Neural cell (in vitro differentiated cells): Measurements from ENCODE around the gene VSNL1. TPM values are rescaled to one million over a fixed set of nuclear protein-coding genes. Genes with fewer than 3 reads are reported as not detected.

Experiments
- H2AFZ ChIP-seq: fragments of 200-600, 300-800 bp; sonication (generic), shearing (Covaris generic); 2 replicates; pipeline ENCODE4 v1.6.0; 2014; ENCODE audit warnings: low read depth, mild to moderate bottlenecking, antibody characterized with exemption, low read length, moderate library complexity
- H3F3A ChIP-seq: fragments of 200-600 bp; shearing (Covaris generic); 2 replicates; pipeline ENCODE4 v1.6.1; 2016; ENCODE audit warnings: mild to moderate bottlenecking, moderate library complexity, mixed read lengths, antibody characterized with exemption, low read length; ENCODE audit not compliant: insufficient read depth, poor library complexity, severe bottlenecking
- H3K27ac ChIP-seq: fragments of 200-600, 300-800 bp; sonication (generic), shearing (Covaris generic); 2 replicates; pipeline ENCODE4 v1.5.1; 2014; ENCODE audit warnings: mild to moderate bottlenecking, low read length, moderate library complexity
- H3K27me3 ChIP-seq: fragments of 300-800, 200-600 bp; sonication (generic), shearing (Covaris generic); 2 replicates; pipeline ENCODE4 v1.6.0; 2014; ENCODE audit warnings: mild to moderate bottlenecking, low read depth, low read length, moderate library complexity; ENCODE audit not compliant: insufficient read depth
- H3K36me3 ChIP-seq: fragments of 300-800, 200-600 bp; sonication (generic), shearing (Covaris generic); 2 replicates; pipeline ENCODE4 v1.5.1; 2014; ENCODE audit warnings: mild to moderate bottlenecking, antibody characterized with exemption, low read length, moderate library complexity; ENCODE audit not compliant: insufficient read depth
- H3K4me2 ChIP-seq: fragments of 300-800, 200-600 bp; sonication (generic), shearing (Covaris generic); 2 replicates; pipeline ENCODE4 v1.6.0; 2014; ENCODE audit warnings: mild to moderate bottlenecking, low read length
- H3K4me3 ChIP-seq: fragments of 300-800, 200-600 bp; sonication (generic), shearing (Covaris generic); 2 replicates; pipeline ENCODE4 v1.5.1; 2014; ENCODE audit warnings: mild to moderate bottlenecking, low read length, moderate library complexity
- H3K79me2 ChIP-seq: fragments of 200-600 bp; shearing (Covaris generic); replicated peaks from 2 replicates; pipeline ENCODE4 v1.6.0; 2014; ENCODE audit warnings: mild to moderate bottlenecking, low read length, moderate library complexity; ENCODE audit not compliant: insufficient read depth
- H3K9ac ChIP-seq: fragments of 300-800, 200-600 bp; sonication (generic), shearing (Covaris generic); 2 replicates; pipeline ENCODE4 v1.6.1; 2016; ENCODE audit warnings: mild to moderate bottlenecking, low read length, mixed read lengths
- H3K9me2 ChIP-seq: fragments of 200-600 bp; shearing (Covaris generic); 2 replicates; pipeline ENCODE4 v1.6.1; 2016; ENCODE audit warnings: mild to moderate bottlenecking, low read length, mixed read lengths; ENCODE audit not compliant: insufficient read depth
- H3K9me3 ChIP-seq: fragments of 200-600, 300-800 bp; sonication (generic), shearing (Covaris generic); 2 replicates; pipeline ENCODE4 v1.6.1; 2016; ENCODE audit warnings: mild to moderate bottlenecking, mixed run types, low read length, moderate library complexity, mixed read lengths
- H4K20me1 ChIP-seq: fragments of 200-600 bp; shearing (Covaris generic); 2 replicates; pipeline ENCODE4 v1.6.1; 2016; ENCODE audit warnings: mild to moderate bottlenecking, mixed run types; ENCODE audit not compliant: insufficient read depth
- EP300 ChIP-seq: fragments of 450-650 bp; conservative IDR thresholded peaks from 2 replicates; pipeline ENCODE4 v1.6.1; 2014; ENCODE audit warnings: antibody characterized with exemption, mild to moderate bottlenecking, moderate library complexity; ENCODE audit not compliant: poor library complexity, severe bottlenecking
- EZH2 ChIP-seq: fragments of 200-600, 300-800 bp; shearing (Covaris generic), sonication (generic); IDR thresholded peaks from 2 replicates; pipeline ENCODE4 v1.6.1; 2014; ENCODE audit warnings: antibody characterized with exemption, low read length, borderline replicate concordance, mild to moderate bottlenecking; ENCODE audit not compliant: insufficient read depth, poor library complexity, severe bottlenecking
- MXI1 ChIP-seq: fragments of 450-650 bp; conservative IDR thresholded peaks from 2 replicates; pipeline ENCODE4 v1.6.1; 2014; ENCODE audit warnings: antibody characterized with exemption, mild to moderate bottlenecking; ENCODE audit not compliant: poor library complexity, severe bottlenecking
- POLR2AphosphoS5 ChIP-seq: IDR thresholded peaks from 2 replicates; pipeline ENCODE4 v1.6.1; 2012
- RAD21 ChIP-seq: fragments of 450-650 bp; conservative IDR thresholded peaks from 2 replicates; pipeline ENCODE4 v1.6.1; 2014; ENCODE audit warnings: antibody characterized with exemption, mild to moderate bottlenecking, moderate library complexity
- SMC3 ChIP-seq: fragments of 450-650 bp; conservative IDR thresholded peaks from 2 replicates; pipeline ENCODE4 v1.6.1; 2014; ENCODE audit warnings: antibody characterized with exemption, mild to moderate bottlenecking, moderate library complexity; ENCODE audit not compliant: poor library complexity
- TAF1 ChIP-seq: IDR thresholded peaks from 2 replicates; pipeline ENCODE4 v1.6.1; 2012; ENCODE audit warnings: low read depth
- polyA plus RNA-seq: library from polyadenylated mRNA; depleted of rRNA; stranded (reverse); fragments of >200 nt; gene quantifications from 2 replicates; pipeline ENCODE4 v1.2.3, GENCODE V29; 2014
- TF ChIP-seq, protein P1 (sequence below): IDR thresholded peaks from 2 replicates; pipeline ENCODE4 v1.6.1; 2012; ENCODE audit warnings: borderline replicate concordance
- TF ChIP-seq, protein P2 (sequence below): fragments of 450-650 bp; IDR thresholded peaks from 2 replicates; pipeline ENCODE4 v1.5.1; 2014; ENCODE audit warnings: antibody characterized with exemption, mild to moderate bottlenecking, moderate library complexity; ENCODE audit not compliant: poor library complexity, severe bottlenecking

VSNL1 gene
- polyA plus RNA-seq, 1 donor from 2014 or later = 69.7 TPM

DNA sequence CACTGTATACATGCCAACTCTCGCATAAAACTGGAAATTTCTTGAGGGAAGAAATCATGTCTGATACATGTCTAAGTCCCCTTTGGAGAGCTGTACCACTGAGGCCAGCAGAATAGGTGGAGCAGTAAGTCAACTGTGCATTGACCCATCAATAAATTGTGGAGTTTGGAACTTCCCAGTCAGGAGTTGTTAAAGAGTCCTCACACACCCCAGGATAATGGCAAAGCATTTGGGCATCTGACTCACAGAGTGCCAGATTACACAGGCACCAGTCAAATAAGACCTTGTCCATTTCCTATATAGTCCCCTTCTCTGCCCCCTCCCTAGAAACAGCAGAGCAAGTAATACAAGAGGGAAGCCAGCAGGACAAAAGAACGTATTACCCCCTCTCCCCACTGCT lies 10.4 kb downstream of the VSNL1 start:
- Histone ChIP-seq H3K36me3 (no peaks in the 10 kb centered on the region), H4K20me1 (no peaks in the 10 kb centered on the region), H3K9me2 (no peaks in the 10 kb centered on the region), H2AFZ (no peak overlapping the region), H3K79me2 (no peaks in the 10 kb centered on the region), H3K9ac (no peak overlapping the region), H3K4me3 (no peak overlapping the region), H3K4me2 (no peak overlapping the region), H3F3A (no peaks in the 10 kb centered on the region), H3K9me3 (no peaks in the 10 kb centered on the region), H3K27me3 (no peaks in the 10 kb centered on the region), H3K27ac (no peak overlapping the region)
- TF ChIP-seq TAF1 (no peak), EZH2 (no peak), RAD21 (no peak), SMC3 (no peak), EP300 (no peak), POLR2AphosphoS5 (no peak)
- TF ChIP-seq, protein P1, sequence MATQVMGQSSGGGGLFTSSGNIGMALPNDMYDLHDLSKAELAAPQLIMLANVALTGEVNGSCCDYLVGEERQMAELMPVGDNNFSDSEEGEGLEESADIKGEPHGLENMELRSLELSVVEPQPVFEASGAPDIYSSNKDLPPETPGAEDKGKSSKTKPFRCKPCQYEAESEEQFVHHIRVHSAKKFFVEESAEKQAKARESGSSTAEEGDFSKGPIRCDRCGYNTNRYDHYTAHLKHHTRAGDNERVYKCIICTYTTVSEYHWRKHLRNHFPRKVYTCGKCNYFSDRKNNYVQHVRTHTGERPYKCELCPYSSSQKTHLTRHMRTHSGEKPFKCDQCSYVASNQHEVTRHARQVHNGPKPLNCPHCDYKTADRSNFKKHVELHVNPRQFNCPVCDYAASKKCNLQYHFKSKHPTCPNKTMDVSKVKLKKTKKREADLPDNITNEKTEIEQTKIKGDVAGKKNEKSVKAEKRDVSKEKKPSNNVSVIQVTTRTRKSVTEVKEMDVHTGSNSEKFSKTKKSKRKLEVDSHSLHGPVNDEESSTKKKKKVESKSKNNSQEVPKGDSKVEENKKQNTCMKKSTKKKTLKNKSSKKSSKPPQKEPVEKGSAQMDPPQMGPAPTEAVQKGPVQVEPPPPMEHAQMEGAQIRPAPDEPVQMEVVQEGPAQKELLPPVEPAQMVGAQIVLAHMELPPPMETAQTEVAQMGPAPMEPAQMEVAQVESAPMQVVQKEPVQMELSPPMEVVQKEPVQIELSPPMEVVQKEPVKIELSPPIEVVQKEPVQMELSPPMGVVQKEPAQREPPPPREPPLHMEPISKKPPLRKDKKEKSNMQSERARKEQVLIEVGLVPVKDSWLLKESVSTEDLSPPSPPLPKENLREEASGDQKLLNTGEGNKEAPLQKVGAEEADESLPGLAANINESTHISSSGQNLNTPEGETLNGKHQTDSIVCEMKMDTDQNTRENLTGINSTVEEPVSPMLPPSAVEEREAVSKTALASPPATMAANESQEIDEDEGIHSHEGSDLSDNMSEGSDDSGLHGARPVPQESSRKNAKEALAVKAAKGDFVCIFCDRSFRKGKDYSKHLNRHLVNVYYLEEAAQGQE = no peak
- TF ChIP-seq, protein P2, sequence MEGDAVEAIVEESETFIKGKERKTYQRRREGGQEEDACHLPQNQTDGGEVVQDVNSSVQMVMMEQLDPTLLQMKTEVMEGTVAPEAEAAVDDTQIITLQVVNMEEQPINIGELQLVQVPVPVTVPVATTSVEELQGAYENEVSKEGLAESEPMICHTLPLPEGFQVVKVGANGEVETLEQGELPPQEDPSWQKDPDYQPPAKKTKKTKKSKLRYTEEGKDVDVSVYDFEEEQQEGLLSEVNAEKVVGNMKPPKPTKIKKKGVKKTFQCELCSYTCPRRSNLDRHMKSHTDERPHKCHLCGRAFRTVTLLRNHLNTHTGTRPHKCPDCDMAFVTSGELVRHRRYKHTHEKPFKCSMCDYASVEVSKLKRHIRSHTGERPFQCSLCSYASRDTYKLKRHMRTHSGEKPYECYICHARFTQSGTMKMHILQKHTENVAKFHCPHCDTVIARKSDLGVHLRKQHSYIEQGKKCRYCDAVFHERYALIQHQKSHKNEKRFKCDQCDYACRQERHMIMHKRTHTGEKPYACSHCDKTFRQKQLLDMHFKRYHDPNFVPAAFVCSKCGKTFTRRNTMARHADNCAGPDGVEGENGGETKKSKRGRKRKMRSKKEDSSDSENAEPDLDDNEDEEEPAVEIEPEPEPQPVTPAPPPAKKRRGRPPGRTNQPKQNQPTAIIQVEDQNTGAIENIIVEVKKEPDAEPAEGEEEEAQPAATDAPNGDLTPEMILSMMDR = no peak

DNA sequence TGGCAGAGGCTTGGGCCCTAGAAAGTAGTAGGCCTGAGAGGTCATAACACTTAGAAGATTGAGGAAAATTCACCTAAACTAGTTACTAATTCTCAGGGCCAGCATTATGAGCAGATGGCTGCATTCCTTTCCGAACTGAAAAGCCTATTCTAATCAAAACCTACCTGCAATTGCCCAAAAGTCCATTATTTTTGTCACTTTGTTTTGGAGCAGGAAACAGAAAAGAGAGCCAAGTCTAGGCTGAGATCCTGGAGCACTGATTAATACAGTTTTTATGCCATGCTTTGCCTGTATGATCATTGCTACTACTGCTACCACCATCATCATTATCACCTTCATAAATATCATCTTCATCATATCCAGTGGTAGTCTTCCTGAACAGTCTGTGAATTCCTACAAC lies 14.7 kb downstream of the VSNL1 start:
- no peak overlapping the region for H3K4me2 ChIP-seq
- no peaks in the 10 kb centered on the region for H3K79me2 ChIP-seq
- H3K4me3 ChIP-seq = no peak overlapping the region
- H3K27me3 ChIP-seq = no peaks in the 10 kb centered on the region
- H3K9ac ChIP-seq = no peak overlapping the region
- TF ChIP-seq, protein P2 = no peak
- TF ChIP-seq EZH2 = no peak
- no peak for TF ChIP-seq TAF1
- no peak for TF ChIP-seq SMC3
- no peak for TF ChIP-seq POLR2AphosphoS5
- TF ChIP-seq EP300 = no peak
- TF ChIP-seq RAD21 = no peak
- no peak for TF ChIP-seq MXI1
- TF ChIP-seq, protein P1 = no peak
- no peak overlapping the region for H3K27ac ChIP-seq
- H3K9me2 ChIP-seq = no peaks in the 10 kb centered on the region
- H3F3A ChIP-seq = no peaks in the 10 kb centered on the region
- H2AFZ ChIP-seq = no peak overlapping the region
- H3K9me3 ChIP-seq = no peaks in the 10 kb centered on the region
- H3K36me3 ChIP-seq = no peaks in the 10 kb centered on the region
- H4K20me1 ChIP-seq = no peaks in the 10 kb centered on the region
